T-helper 17 cell (primary cell): ENCODE measurements around the gene DDOST. TPM values are rescaled to one million over a fixed set of nuclear protein-coding genes. Genes with fewer than 3 reads are reported as not detected.

Source experiments
- ATAC-seq: fragments of 150-1000 bp; cut with Tn5 transposase; 2 replicates; pipeline ENCODE4 v1.10.0; 2021; ENCODE audit warnings: mild to moderate bottlenecking, moderate library complexity
- DNase-seq, 3 donors: peaks; one replicate each; pipeline versions ENCODE4 v3.0.0 to v3.0.0-alpha.2; 2020 to 2021
- H3K9me3 ChIP-seq: one replicate; pipeline ENCODE4 v1.7.0; 2013; ENCODE audit warnings: low read length, mild to moderate bottlenecking; ENCODE audit not compliant: control insufficient read depth, poor library complexity, severe bottlenecking
- H3K27ac Mint-ChIP-seq: one replicate; pipeline ENCODE4 v1.8.0; 2022; ENCODE audit warnings: mild to moderate bottlenecking, moderate library complexity, mixed read lengths
- H3K27me3 Mint-ChIP-seq: one replicate; pipeline ENCODE4 v1.8.0; 2022; ENCODE audit warnings: mixed read lengths
- H3K36me3 Mint-ChIP-seq: one replicate; pipeline ENCODE4 v1.8.0; 2022; ENCODE audit warnings: low read depth, mixed read lengths
- H3K4me1 Mint-ChIP-seq: one replicate; pipeline ENCODE4 v1.8.0; 2022; ENCODE audit warnings: mild to moderate bottlenecking, mixed read lengths
- H3K4me3 Mint-ChIP-seq: one replicate; pipeline ENCODE4 v1.8.0; 2022; ENCODE audit warnings: mild to moderate bottlenecking, moderate library complexity, mixed read lengths
- total RNA-seq, 4 donors: library from RNA in 2 of 4; stranded (reverse) in 2 of 4; gene quantifications; one replicate each; pipeline ENCODE4 v1.2.3 and lab custom pipeline; 2022 to 2026

Gene DDOST
- total RNA-seq, 2 donors from 2014 or later: 104 to 112 TPM

DNA sequence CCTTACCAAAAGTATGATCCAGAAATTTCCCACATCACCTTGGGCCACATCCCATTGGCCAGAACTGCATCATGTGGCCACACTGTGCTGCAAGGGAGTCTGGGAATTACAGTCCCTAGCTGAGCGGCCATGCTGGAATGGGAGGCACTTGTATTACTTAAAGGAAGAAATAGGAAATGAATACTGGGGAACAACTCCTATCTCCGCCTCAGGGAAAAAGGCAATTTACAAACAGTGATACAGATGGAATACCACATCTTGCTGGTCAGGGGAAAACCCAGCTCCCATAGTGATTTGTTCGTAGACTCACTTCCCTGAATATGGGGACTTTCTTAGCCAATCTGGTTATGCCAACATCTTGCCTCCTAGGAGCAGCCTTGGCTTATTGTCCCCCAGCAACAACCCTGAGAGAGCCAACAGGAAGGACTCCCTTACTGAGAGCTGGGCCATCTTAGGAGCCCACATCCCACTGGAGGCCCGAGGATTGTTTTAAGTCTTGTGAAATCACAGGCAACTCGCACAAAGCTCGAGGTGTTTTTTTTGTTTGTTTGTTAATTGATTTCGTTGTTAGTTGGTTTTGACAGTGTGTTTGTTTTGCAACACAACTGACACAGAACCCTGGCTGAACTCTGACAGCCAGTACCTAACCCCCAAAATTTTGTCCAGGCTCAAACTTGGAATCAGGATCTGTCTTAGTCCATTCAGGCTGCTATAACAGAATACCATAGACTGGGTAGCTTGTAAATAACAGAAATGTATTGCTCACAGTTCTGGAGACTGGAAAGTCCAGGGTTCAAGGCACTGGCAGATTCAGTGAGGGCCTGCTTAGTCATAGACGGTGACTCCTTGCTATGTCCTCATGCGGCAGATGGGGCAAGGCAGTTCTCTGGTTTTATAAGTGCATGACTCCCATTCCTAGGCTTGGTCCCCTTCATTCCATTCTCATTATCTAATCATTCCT is 57.4 kb downstream of the DDOST start:
- ATAC-seq (no peak), DNase-seq (no peak)
- H3K9me3 ChIP-seq: no peaks in the 10 kb centered on the region
- Mint-ChIP-seq H3K27ac (no peak overlapping the region), H3K4me1 (no peaks in the 10 kb centered on the region), H3K27me3 (peaks cover 35% of the 10 kb centered on the region), H3K36me3 (peaks cover 2% of the 10 kb centered on the region), H3K4me3 (no peak overlapping the region)

DNA sequence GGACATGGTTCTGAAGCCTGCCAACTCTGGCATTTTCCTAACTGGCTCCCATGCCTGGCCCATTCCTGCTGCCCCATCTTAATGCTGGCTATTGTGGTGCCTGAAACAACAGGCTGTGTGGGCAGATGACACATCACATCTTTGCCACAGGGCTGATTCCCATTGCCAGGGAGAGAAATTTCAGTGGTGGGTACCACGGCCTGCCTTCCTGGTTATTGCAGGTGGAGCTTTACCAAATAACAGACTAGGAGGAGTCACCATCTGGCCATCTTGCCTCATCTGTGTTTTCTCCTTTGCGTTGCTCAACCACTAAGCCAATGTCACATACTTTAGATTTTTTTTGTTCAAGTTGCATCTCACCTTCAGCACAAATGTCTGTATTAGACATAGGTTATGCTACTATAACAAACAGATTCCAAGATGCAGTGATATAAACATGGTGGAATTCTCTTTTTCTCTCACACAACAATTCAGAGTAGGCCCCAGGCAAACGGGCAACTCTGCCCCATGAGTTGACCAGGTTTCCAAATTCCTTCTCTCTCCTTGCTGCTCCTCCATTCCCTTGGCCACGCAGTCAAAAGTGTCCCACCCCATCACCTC is 58.2 kb downstream of the DDOST start:
- H3K27me3 Mint-ChIP-seq: peaks cover 32% of the 10 kb centered on the region
- H3K4me3 Mint-ChIP-seq: no peak overlapping the region
- no peaks in the 10 kb centered on the region for H3K9me3 ChIP-seq
- DNase-seq (no peak), ATAC-seq (no peak)
- H3K4me1 Mint-ChIP-seq: no peaks in the 10 kb centered on the region
- peaks cover 2% of the 10 kb centered on the region for H3K36me3 Mint-ChIP-seq
- no peak overlapping the region for H3K27ac Mint-ChIP-seq

Other genes starting within 250 kb of the DDOST start
- 1 to 10 TPM; 5.3 to 6.3 TPM for gene CAMK2N1, start 175.2 kb downstream of the DDOST start, total RNA-seq
- gene MUL1, start 153.2 kb downstream of the DDOST start, total RNA-seq: 10 to 100 TPM; 14.7 to 21.8 TPM
- not detected for gene FAM43B, start 108.8 kb downstream of the DDOST start, total RNA-seq
- 1 to 10 TPM in 1 of 2 donors, not detected in 1; 1.1 TPM for gene CDA, start 72.3 kb downstream of the DDOST start, total RNA-seq
- gene PINK1, start 27.9 kb downstream of the DDOST start, total RNA-seq: 1 to 10 TPM; 9.6 to 9.8 TPM
- gene KIF17, start 56.6 kb upstream of the DDOST start, total RNA-seq: under 1 TPM in 1 of 2 donors, not detected in 1; 0.42 TPM
- not detected for gene SH2D5, start 71.3 kb upstream of the DDOST start, total RNA-seq
- 100 to 1,000 TPM; 210 to 230 TPM for gene HP1BP3, start 125.9 kb upstream of the DDOST start, total RNA-seq